NCI-H187 treated with DMSO at 0.1 percent for 48 hours (cell line): ENCODE results near the gene KCNIP4.

Experiments
- DNase-seq: peaks from one replicate; lab custom pipeline; 2025; lab: John Stamatoyannopoulos, UW

The KCNIP4 gene

DNA sequence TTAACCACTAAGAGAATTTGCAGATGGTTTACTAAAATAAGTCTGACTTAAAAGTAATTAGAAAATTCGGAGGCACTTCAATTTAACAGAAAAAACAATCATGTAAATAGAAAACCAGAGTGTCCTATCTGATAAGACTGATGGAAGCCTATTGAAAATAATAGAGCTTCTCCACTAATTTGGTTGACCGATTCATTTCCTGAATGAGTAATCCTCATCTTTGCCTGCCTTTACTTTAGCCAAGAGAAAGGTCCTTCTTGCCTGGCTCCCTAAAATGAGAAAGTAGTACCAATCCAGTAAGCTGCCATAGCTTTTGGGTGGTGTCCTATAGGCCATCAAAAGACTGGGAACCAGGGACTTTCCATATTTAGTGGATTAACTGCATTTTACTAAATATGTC lies 48.4 kb downstream of the KCNIP4 start:
- no peak for DNase-seq

DNA sequence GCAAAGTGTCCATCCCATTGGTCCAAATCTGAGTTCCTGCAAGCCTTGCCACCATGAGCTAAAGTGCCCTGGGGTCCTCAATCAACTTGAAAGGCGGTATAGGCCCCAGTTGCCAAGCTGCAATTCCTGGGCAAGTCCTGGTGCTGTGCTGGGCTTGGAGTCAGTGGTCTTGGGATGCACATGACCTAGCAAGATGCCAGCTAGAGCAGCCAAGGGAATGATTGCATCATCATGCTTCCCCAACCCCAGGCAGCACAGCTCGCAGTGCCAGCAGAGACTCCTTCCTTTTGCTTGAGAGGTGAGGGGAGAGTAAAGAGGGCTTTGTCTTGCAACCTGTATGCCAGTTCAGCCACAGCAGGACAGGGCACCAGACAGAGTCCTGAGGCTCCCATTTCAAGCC lies 50.5 kb downstream of the KCNIP4 start:
- DNase-seq: no peak

DNA sequence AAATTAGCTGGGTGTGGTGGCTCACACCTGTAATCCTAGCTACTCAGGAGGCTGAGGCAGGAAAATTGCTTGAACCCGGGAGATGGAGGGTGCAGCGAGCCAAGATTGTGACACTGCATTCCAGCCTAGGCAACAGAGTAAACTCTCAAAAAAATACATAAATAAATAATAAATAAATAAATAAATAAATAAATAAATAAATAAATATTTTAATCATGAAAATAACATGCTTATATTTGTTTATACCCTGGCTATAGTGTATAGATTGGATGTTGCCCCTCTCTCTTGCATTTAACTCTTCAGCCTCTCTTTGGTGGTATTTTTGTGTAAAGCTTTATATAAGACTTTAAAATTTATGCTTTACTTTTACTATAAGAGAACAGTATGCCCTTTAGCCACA lies 51.8 kb downstream of the KCNIP4 start:
- DNase-seq: no peak

DNA sequence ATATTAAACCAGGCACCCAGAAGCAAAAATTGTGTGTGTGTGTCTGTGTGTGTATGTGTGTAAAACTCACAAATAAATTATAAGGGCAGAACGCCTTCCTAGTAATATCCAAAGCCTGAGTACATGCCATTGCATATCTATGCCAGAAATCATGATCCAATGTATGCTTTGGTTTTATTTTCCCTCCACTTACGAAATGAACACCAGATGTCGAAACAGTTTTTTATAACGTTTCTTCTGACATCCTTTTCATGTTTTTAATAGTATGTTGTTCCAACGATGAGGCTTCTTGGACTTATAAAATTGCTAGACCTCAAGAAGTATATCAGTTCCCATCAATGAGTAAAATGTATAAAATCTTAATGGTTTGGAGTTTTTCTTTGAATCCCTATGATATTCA lies 55.4 kb downstream of the KCNIP4 start:
- DNase-seq: no peak

DNA sequence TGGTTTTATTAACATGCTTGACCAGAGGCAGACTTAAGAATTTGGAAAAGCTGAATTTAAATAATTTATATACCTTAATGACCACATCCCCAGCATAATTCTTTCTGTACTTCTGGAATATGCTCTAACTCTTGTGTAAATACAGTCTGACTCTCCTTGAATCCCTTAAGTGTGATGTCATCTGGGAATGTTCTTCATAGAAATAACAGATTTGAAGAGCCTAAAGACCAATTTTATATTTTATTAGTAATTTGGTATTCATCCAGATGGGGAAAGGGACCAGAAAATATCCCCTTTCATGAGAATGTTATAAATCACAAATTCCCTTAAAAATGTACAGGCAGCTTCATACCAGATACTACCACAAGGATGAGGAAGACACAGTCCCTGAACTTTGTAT lies 58.3 kb downstream of the KCNIP4 start:
- DNase-seq: no peak

DNA sequence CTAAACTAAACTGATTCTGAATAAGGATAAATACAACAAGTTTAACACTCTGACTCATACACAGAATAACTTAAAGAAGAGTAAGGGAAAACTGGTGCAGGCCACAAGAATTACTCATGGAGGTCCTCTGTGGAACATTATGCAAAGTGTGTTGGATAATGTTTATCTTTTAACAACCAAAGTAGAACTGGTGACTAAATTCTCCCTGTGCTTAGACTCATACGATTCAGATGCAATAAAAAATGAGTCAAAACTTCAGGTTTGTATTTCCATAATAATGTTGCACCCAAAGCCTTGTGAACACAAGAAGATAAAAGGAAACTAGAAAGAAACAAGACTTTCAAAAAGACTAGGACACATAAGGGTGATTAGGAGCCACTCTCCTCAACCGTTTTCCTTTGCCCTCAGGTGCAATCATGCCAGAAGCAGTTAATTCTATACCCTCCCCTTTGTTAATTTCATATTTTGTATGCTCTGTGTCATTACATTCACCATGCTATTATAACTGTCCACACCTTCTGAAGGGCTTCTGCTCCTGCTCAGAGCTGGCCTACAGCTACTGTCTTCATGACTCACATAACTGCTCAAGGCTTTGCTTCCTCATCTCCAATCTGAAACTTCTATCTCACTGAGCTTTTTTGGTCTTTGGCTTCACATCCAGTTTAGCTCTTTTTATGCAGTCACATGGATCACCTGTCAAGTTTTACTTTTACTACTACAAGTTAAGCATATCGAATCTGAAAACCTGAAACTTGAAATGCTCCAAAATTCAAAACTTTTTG lies 60.2 kb downstream of the KCNIP4 start:
- no peak for DNase-seq

DNA sequence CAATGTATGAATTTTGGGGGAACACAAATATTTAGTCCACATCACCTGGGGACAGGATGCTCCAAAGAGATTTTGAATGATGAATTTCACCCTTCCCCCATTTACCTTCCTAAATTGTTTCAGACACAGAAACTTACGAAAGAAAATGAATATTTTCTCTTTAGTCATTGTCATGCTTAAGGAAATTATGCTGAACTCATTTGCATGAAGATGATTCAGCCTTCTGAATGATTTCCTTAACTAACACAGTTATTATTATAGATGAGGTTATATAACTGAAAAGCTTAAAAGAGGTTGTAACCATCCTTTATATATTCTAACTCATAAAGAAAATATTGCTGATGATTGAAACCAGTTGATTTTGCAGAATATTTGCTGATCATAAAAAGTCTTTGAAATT lies 61.1 kb downstream of the KCNIP4 start:
- no peak for DNase-seq

DNA sequence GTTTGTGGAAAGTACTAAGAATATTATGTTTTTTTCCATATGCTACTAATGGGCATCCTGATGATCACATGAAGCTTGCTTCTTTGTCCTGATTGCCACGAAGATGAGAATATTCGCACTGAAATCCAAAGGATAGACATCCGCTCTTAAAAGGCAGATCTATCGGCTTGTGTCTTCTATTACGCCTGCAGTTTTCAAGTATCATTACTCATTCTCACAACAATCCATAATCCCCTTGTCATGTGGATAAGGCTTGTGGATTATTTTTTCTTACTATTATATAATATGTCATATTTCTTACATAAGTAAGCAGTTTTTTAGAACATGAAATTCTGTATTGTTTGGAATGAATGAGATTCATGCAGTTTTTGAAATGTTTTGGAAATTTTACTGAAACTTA lies 62.8 kb downstream of the KCNIP4 start:
- no peak for DNase-seq

DNA sequence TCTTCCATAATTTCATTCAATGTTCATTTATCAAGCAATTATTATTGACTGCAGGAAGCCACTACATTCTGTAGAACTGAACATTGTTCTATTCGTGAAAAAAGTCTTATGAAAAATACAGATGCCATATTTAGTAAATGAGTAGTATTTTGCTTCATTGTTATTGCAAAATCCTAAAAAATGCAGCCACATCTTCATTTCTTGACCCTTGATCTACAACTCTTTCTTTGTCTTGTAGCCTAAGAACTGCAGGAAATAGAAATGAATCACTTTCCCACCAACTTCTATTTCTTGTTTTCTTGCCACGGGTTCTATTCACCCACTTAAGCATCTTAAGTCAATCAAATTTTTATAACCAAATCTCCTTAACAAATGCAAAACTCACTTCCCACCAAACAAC lies 63.3 kb downstream of the KCNIP4 start:
- DNase-seq: no peak

DNA sequence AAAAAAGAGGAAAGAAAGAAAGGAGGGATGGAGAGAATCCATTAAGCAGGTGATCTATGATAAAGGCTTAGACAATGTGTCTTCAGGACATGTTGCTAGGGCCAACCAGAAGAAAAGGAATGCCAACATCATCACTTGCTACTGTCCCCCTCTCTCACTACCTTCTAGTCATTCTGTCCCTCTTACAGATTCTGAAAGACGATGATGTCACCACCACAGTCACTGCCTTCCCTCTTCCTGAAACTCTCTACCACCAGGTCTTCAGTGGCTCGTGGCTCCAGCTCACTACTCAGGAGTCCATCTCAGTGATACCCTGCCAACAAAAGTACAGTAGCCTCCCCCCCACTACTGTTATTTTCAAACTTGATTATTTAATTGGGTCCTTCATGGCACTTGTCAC lies 64.0 kb downstream of the KCNIP4 start:
- no peak for DNase-seq

DNA sequence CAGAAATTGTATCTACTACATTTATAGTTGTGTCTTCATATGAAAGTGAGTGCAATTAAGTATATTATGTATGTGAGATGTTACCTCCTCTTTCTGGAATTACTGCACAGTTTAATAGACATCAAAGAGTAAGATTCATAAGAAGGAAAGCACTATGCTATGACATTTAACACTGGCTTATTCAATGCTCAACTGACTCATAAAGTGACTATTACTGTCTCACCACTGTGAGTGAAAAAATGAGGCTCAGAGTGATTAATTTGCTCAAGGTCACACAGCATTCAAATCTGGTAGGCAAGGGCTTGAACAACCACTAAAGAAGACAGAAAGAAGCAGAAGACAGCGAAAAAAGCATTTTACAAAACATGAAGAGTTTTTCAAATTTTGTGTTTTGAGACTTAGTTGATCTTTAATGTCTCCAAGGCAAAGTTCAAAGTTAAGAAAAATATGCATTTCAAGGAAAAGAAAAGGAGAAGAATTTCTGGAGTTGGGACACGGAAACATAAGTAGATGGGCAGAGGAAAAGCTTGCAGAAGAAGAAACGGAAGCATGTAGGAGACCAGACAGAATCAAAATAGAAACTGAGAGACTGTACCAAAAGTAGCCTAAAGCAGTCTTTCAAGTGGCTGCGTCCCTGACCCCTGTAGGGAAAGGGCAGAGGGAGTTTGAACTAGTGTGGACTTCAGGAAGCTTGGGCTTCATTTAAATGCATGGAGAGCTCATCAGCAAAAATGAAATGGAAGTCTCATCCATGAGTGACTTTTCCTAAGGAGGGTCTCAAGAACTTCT lies 66.3 kb downstream of the KCNIP4 start:
- no peak for DNase-seq

DNA sequence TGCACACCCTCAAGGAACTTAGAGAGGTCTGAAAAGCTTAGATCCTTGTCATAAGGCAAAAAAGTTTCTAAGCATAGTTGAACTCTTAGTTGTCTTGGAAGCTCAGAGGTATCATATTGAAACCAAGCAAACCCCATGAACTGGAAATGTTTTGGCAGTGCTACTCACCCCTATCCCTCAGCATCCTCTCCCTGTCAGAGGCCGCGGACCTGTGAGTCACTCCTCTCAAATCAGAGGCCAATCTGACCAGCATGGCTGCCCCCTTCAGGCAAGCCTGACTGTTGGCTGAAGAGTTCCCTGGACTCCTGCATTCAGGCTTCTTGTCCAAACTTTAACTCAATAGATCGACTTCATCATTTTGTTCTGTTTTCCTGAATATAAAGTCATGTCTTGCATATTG lies 69.4 kb downstream of the KCNIP4 start:
- no peak for DNase-seq

DNA sequence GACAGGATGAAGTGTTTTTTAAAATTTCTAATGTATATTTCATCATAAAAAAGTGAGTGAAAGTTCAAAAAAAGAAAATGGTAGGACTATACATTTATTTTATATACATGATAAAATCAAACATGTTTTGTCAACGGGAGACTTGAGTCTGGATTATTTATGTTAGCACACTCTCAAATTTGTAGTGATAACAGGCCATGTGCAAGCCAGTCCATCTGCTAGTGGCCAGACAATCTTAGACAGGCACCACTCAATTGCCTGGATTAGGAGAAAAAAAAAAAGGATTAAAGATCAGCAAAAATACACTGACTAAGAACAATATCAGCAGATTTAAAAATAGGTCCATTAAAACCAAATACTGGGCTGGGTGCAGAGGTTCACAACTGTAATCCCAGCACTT lies 71.9 kb downstream of the KCNIP4 start:
- DNase-seq: no peak

DNA sequence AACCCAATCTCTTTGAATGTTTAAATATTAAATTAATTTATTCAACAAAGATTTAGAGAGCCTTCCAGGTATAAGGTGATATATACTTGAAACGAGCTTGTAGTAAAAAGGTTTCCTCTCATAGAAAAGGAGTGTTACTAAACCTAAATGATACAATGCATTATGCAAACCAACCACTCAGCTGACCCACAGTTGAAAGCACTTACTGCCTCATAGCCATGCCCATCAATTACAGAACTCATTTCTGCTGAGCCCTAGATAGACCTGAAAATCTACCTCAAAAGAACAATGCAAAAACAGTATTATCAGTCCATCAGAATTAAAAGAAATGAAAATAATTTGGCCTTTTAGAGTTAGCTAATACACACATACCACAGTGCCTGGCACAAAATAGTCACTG lies 75.4 kb downstream of the KCNIP4 start:
- DNase-seq: no peak

DNA sequence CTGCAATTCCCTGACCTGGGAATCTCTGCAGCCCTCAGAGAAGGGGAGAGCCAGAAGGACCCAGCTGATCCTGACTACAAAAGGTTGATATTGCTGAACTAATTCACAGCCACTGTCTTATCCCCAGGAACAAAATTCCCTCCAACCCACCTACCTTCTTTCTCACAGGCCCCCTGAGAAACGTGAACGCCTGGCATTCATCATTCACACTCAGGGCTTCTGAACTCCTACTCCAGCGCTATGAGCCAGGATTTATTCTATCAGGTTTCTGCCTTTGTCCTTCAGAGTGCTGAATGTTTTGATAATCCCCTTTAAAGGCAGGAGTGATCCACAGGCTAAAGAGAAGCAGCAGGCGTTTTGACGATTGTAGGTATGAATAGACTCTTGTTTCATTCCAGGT lies 76.5 kb downstream of the KCNIP4 start:
- DNase-seq: no peak

DNA sequence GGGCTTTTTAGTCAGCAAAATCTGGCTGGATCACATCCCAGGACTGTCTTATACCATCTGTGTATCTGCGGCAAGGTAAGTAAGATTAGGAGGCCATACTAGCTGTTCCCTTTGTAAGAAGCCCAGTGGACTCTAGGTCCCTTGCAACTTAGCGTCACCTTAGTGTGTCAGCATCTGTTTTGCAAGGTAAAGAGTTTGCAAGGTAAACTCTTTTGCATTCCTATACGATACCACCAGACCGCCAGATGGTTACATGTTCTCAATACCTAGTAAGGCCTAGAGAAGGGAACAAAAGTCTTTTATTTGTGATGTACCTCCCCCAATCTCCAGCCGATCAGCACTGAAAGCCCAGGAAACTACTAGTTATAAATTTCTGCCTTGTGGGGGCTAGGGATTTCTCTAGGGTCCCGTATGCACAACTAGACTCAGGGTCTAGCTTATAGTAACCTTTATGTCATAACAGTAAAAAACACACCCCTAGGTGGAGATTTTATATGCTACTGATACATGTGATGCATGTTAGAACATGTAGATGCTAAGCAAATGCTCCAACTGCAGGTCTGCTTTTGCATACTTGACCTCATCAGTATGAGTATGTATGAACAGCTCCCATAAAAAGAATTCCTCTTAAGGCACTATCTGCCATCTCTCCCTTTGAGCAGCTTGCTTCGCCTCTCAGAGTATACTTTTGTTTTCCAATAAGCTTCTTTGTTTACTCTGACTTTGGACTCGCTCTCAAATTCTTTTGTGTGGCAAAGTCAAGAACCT lies 78.4 kb downstream of the KCNIP4 start:
- DNase-seq: no peak

DNA sequence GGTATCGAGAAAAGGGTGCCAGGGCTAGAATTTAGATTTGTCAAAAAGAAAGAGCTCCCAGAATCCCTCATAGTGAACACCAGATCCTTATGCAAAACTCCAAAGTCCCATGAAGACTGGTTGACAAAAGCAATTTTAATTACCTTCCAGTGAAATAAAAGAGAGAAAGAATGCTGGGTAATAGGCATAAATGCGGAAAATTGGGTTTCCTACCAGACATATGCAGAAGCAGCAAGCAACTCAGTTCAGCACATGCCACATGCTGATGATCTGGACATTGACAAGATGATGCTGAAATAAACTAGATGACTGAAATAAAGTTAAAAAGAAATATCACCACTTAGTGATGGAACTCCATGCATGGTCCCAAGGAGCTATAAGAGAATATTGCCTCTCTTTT lies 83.9 kb downstream of the KCNIP4 start:
- no peak for DNase-seq

DNA sequence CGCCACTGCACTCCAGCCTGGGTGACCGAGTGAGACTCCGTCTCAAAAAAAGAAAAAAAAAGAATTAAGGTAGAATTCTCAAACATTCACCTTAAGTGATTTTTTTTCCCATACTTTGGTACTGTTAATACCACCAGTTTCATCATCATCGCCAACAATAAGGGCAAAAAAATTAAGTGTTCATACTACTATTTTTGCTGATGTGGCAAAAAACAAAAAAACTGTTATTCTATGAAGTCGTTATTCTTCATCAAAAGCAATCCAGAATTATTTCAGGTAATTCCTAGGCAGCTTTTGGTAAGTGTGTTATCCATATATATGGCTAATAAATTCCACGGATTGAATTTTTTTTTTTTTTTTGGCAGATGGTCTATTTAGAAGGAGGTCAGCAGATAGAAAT lies 85.7 kb downstream of the KCNIP4 start:
- no peak for DNase-seq

DNA sequence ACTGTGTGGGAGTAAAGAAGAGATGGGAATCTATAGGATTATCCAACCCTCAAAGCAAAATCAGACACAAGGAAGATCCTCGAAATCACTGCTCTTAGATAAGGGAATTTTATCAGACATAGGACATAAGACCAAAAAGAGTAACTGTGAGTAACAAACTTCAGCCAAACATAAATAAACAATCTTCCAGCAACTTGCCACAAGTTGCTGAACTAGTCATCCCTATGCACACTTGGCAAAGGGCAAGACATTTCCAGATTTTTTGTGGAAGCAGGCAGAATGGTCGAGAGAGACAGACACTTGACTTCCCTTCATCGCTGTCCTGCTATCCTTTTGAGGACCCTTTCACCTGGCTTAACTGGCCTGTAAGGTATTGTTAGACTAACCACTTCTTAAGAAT lies 89.6 kb downstream of the KCNIP4 start:
- no peak for DNase-seq

DNA sequence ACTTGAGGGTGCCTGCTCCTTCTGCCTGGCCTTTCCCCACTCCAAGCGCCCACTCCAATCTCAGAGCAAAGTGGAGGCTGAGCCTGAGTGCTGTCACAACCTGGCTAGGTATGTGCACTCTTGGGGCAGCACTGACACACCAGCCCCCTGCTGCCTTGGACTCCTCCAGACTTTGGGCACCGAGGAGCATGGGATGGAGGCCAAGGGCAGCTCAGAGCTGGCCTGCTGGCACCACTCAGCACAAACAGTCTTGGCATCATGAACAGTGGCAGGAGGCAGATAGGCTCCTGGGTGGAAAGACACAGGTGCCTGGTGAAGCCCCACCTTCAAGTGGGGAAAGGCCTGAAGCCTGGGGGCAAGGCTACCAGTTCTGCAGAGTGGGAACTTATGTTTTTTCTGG lies 91.8 kb downstream of the KCNIP4 start:
- no peak for DNase-seq

DNA sequence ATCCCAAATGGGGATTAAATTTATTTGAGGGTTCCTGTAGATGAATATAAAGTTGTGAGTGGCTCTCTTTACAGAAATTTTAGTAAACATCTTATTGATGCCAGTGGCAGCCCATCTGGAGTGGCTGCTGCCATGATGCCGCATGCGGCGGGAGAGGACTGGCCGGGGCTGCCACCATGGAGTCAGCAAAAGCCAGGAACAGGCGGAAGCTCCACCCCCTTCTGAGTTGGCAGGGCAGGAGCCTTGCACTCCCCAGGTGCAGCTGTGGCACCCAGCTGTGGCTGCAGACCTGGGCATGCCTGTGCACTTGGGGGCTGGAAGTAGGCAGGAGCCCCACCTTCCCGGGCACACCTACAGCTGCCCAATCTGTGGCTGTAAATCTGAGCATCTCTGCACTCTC lies 92.3 kb downstream of the KCNIP4 start:
- DNase-seq: no peak

DNA sequence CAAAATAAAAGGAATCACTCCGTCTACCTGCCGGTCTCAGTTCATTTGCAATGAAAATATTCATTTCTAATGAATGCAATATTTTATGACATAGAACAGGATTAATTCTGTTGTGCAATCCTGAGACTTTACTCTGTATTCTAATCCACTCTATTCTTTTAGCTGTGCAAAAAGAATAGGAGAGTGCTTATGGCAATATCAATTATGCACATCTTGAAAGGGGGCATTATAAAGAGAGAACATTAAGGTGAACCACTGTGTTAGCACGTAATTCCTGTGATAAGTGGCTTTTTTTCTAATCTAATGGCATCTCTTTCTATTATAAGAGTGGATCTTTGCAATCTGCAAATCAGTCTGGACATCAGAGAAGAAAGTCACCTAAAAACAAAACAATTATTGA lies 99.5 kb downstream of the KCNIP4 start:
- DNase-seq: no peak

DNA sequence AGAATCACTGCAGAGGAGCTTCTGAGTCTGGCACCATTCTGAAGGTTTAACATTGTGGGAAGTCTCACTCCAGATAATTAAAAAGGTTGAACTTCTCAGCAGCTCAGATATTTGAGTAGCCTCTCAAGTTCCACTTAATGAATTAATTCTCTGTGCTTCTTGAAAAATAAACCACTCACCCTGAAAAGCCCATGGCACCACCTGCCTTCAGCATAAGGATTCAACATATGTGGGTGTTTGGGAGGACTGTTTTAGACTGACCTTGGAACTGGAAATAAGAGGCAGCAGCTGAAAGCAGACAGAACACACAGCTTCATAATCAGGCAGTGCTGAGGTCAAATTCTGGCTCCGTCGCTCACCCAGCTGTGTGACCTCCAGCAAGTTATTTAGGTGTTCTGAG lies 100.6 kb downstream of the KCNIP4 start:
- DNase-seq: no peak
